ENCODE data around the gene MCF2L2.

DNA sequence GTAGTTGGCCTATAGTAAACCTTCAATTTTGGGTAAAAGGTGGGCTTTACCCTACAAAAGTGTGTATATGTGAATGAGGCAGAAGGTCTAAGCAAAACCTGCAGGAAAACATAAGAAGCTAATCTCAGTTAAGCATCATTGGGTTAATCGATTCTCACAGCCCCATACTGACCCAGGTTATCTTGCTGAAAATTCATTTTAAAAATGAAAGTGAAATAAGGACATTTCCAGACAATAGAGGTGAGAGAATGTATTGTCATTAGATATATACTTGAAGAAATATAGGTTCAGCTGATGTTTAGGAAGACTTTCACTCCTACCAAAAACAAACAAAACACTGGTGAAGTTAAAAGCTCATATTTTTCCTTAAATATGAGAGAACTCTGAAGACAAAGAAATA lies 85.6 kb downstream of the MCF2L2 start:
- TF ChIP-seq POLR2A (IDR thresholded peaks at IDR 0.05; ENCODE audit: low read depth, low read length) = no peak
- no peak for TF ChIP-seq TAF1 (IDR thresholded peaks at IDR 0.05; ENCODE audit: borderline replicate concordance, low read depth, low read length)
- no peak for TF ChIP-seq POLR2AphosphoS5 (IDR thresholded peaks at IDR 0.05; ENCODE audit: low read depth, low read length)
